Measurements from ENCODE around the gene IL1R1. TPM values are rescaled to one million over a fixed set of nuclear protein-coding genes. Genes with fewer than 3 reads are reported as not detected.
A peak's percentile ranks its signal among the peaks of the same experiment; 100 is the strongest.

Gene IL1R1
- total and polyA plus RNA-seq, 10 of the 15 experiments (the other 5 are each of a cell fraction or from before 2014, with no cell fraction given), result 0.17 to 13.2 (median 0.53) TPM

GRCh38 chr2:102186791-102187495 lies 44.4 kb downstream of the IL1R1 start, which contains the start of gene IL1RL2:
Gene IL1RL2 (plus strand): TSS chr2:102187023. CDS start chr2:102187868, 845 bp downstream.
- Histone ChIP-seq H3K27me3 (replicated peaks in 1 of 2; ENCODE audit: control insufficient read depth in 2 of 2, insufficient read depth in 2 of 2, low read length in 1 of 2) (no peaks in the 10 kb centered on the region; a peak in 2 of 4 replicates), H3K9ac (ENCODE audit: control insufficient read depth, insufficient read depth, low read length) (no peak within 1 kb of the TSS), H2AFZ (ENCODE audit: control insufficient read depth, low read depth, low read length) (no peak within 1 kb of the TSS; the same call in 1 of the 2 replicates), H3K4me3 (no peak within 1 kb of the TSS), H3K36me3 (ENCODE audit: control insufficient read depth in 2 of 2, insufficient read depth in 2 of 2, low read length in 1 of 2) (no peaks in the 10 kb centered on the region), H4K20me1 (ENCODE audit: control insufficient read depth, insufficient read depth) (no peaks in the 10 kb centered on the region), H3K9me3 (replicated peaks; ENCODE audit: control insufficient read depth, insufficient read depth, low read length) (no peaks in the 10 kb centered on the region; the same call in 2 of the 3 replicates), H3K4me1 (ENCODE audit: control insufficient read depth, insufficient read depth, low read length) (no peaks in the 10 kb centered on the region), H3K27ac (ENCODE audit: control insufficient read depth, insufficient read depth) (no peak within 1 kb of the TSS), H3K4me2 (ENCODE audit: control insufficient read depth, insufficient read depth) (0 out of 2 replicates have a peak within 1 kb of the TSS, but pooled peaks have one; percentile 8), H3K79me2 (ENCODE audit: control insufficient read depth, insufficient read depth, low read length) (no peaks in the 10 kb centered on the region)
- intact Hi-C loops (cut with micrococcal nuclease; ENCODE audit: unreplicated experiment), result loop anchor here (2.0 kb wide), 1 partner anchor 54 kb away; no protein-coding TSS in a partner anchor
- ChIA-PET POLR2A (no interaction called here), RAD21 (ENCODE audit: unreplicated experiment) (interaction anchor here (1.3 kb wide), 1 partner anchor 37 kb away, joined by 3 read pairs; no protein-coding TSS in a partner anchor), CTCF (interaction anchor here (1.1 to 2.2 kb wide), 3 partner anchors 53 to 167 kb away, joined by 3 to 9 read pairs (median 4); no protein-coding TSS in a partner anchor), SMC1A (ENCODE audit: uncharacterized antibody, unreplicated experiment) (interaction anchor here (1.0 to 1.5 kb wide), 2 partner anchors 62 to 167 kb away, joined by 3 to 4 read pairs; no protein-coding TSS in a partner anchor)
- DNase-seq (ENCODE audit: low read depth, low spot score), result no peak
- no TSS peak for BruUV-seq (replicated peaks)
- 62% methylated on average over 35 of the region's 36 CpGs for WGBS (ENCODE audit: insufficient coverage, insufficient replicate concordance, low lambda C conversion rate, missing lambda C conversion rate)
- ATAC-seq, result no peak
- FAIRE-seq, result no peak
- in situ Hi-C loops (cut with MboI), result no loop called here
- TF ChIP-seq SREBF1 (IDR thresholded peaks at IDR 0.05; ENCODE audit: low read length), result no peak
- TF ChIP-seq HDAC6 (IDR thresholded peaks at IDR 0.05; ENCODE audit: unreplicated experiment), result no peak
- no peak for TF ChIP-seq IKZF1 (conservative IDR thresholded peaks at IDR 0.05)
- no peak for TF ChIP-seq CHD2 (IDR thresholded peaks at IDR 0.05; ENCODE audit: borderline replicate concordance, low read depth, low read length)
- TF ChIP-seq ZBTB11 (CRISPR knock-in tag; IDR thresholded peaks at IDR 0.05), result no peak
- TF ChIP-seq E2F4 (IDR thresholded peaks at IDR 0.05; ENCODE audit: low read depth, low read length), result no peak
- no peak for TF ChIP-seq SPI1 (IDR thresholded peaks at IDR 0.05; ENCODE audit: borderline replicate concordance, insufficient read depth, low read depth, low read length)
- no peak for TF ChIP-seq MEF2B (IDR thresholded peaks at IDR 0.05; ENCODE audit: partially characterized antibody, poor library complexity, severe bottlenecking)
- TF ChIP-seq NBN (IDR thresholded peaks at IDR 0.05), result no peak
- TF ChIP-seq ZNF592 (IDR thresholded peaks at IDR 0.05), result no peak
- TF ChIP-seq CEBPB (IDR thresholded peaks at IDR 0.05; ENCODE audit: borderline replicate concordance in 1 of 2, low read depth in 2 of 2, low read length in 2 of 2), result no peak
- no peak for TF ChIP-seq SP1 (IDR thresholded peaks at IDR 0.05; ENCODE audit: low read depth, low read length)
- no peak for TF ChIP-seq TCF3 (IDR thresholded peaks at IDR 0.05; ENCODE audit: borderline replicate concordance, insufficient read depth, low read depth, low read length)
